Sigmoid colon (tissue), 4 donors: ENCODE results near the gene ZNF579.

ENCODE experiments used
- CTCF ChIP-seq, 4 experiments: fragments of 450-650 bp in 3 of 4; fragments of 200-600 bp in 1 of 4; IDR thresholded peaks; one replicate each; pipeline ENCODE4 v1.5.1; 2016 to 2019; ENCODE audit warnings: antibody characterized with exemption in 4 of 4, mild to moderate bottlenecking in 3 of 4, moderate library complexity in 2 of 4
- EP300 ChIP-seq, 4 donors: sonication (generic); formaldehyde crosslinking; IDR thresholded peaks; one replicate each; pipeline ENCODE4 v1.6.1; 2017; ENCODE audit warnings: antibody characterized with exemption in 4 of 4
- POLR2A ChIP-seq, 2 donors: fragments of 450-650 bp; IDR thresholded peaks; one replicate each; pipeline ENCODE4 v1.6.1; 2016; ENCODE audit warnings: antibody characterized with exemption in 2 of 2, mild to moderate bottlenecking in 2 of 2, moderate library complexity in 2 of 2
- POLR2AphosphoS5 ChIP-seq, 4 donors: sonication (generic); formaldehyde crosslinking; IDR thresholded peaks; one replicate each; pipeline ENCODE4 v1.6.1; 2017; ENCODE audit warnings: antibody characterized with exemption in 4 of 4

- TF ChIP-seq CTCF (IDR thresholded peaks at IDR 0.05) (no peak), POLR2AphosphoS5 (IDR thresholded peaks at IDR 0.05) (no peak), POLR2A (IDR thresholded peaks at IDR 0.05) (no peak), EP300 (IDR thresholded peaks at IDR 0.05) (no peak)
These were observed 35.2 kb downstream of the ZNF579 start, which contains the start of gene SBK3 for GRCh38 chr19:55545443-55545842.
